Gastrocnemius medialis (tissue), 4 donors: ENCODE data around the gene SSH3. TPM values are rescaled to one million over a fixed set of nuclear protein-coding genes. Genes with fewer than 3 reads are reported as not detected.

ENCODE experiments used
- ATAC-seq, 2 donors: fragments of 150-250 bp; one replicate each; pipeline ENCODE4 v1.9.1; 2016
- DNase-seq, 2 donors: peaks; one replicate each; pipeline ENCODE4 v3.0.0-alpha.2; 2019
- H3K27ac ChIP-seq, 4 donors: fragments of 200-600 bp; sonication (generic); 1 replicate in 1 of 4; 2 replicates in 3 of 4; pipeline ENCODE4 v1.5.1; 2016 to 2018; ENCODE audit warnings: mild to moderate bottlenecking in 2 of 4, moderate library complexity in 1 of 4
- H3K27me3 ChIP-seq, 3 donors: fragments of 200-600 bp; sonication (generic) in 2 of 3; 1 replicate in 1 of 3; 2 replicates in 2 of 3; pipeline versions ENCODE4 v1.5.1 to v1.6.0; 2016 to 2019; ENCODE audit warnings: mild to moderate bottlenecking in 1 of 3, moderate library complexity in 1 of 3
- H3K36me3 ChIP-seq, 2 donors: fragments of 200-600 bp; sonication (generic) in 1 of 2; one replicate each; pipeline ENCODE4 v1.5.1; 2017 to 2018
- H3K4me1 ChIP-seq, 2 donors: fragments of 200-600 bp; sonication (generic) in 1 of 2; one replicate each; pipeline ENCODE4 v1.5.1; 2016 to 2017; ENCODE audit warnings: mild to moderate bottlenecking in 2 of 2
- H3K4me3 ChIP-seq, 4 donors: fragments of 200-600 bp; sonication (generic) in 3 of 4; 1 replicate in 1 of 4; 2 replicates in 3 of 4; pipeline ENCODE4 v1.5.1; 2016 to 2019; ENCODE audit warnings: mild to moderate bottlenecking in 2 of 4
- H3K9me3 ChIP-seq, 3 donors: fragments of 200-600 bp; sonication (generic) in 2 of 3; 1 replicate in 1 of 3; 2 replicates in 2 of 3; pipeline ENCODE4 v1.5.1; 2016 to 2019
- POLR2A ChIP-seq, 2 donors: fragments of 450-650 bp; IDR thresholded peaks; one replicate each; pipeline ENCODE4 v1.6.1; 2017; ENCODE audit warnings: antibody characterized with exemption in 2 of 2, mild to moderate bottlenecking in 2 of 2, moderate library complexity in 2 of 2
- in situ Hi-C, 4 donors: fragments of 200-750 bp; cut with MboI; loops; one replicate each; pipeline versions ENCODE4 v1.15.0 to v1.8.0; 2017; ENCODE audit warnings: low sequenced_read_pairs in 4 of 4
- intact Hi-C: fragments of 100-400 bp; cut with DNase I; formaldehyde crosslinking; loops from one replicate; pipeline ENCODE4 v1.15.1; 2023; ENCODE audit warnings: low total_unique reads
- total RNA-seq, 4 donors: library from RNA; depleted of rRNA; stranded (reverse); fragments of >200 nt; gene quantifications; one replicate each; pipeline versions ENCODE4 v1.1.0 to v1.2.3, GENCODE V29; 2016
- TF ChIP-seq, protein P1 (sequence below), 5 experiments: fragments of 450-650 bp in 3 of 5; fragments of 200-600 bp in 2 of 5; sonication (generic) in 2 of 5; IDR thresholded peaks in 4 of 5; conservative IDR thresholded peaks in 1 of 5; 1 replicate in 4 of 5; 2 replicates in 1 of 5; pipeline ENCODE4 v1.5.1; 2016 to 2019; ENCODE audit warnings: antibody characterized with exemption in 5 of 5, mild to moderate bottlenecking in 3 of 5, moderate library complexity in 3 of 5

SSH3 gene
- total RNA-seq, 4 donors from 2014 or later = 7.9 to 16.3 (median 11.9) TPM

DNA sequence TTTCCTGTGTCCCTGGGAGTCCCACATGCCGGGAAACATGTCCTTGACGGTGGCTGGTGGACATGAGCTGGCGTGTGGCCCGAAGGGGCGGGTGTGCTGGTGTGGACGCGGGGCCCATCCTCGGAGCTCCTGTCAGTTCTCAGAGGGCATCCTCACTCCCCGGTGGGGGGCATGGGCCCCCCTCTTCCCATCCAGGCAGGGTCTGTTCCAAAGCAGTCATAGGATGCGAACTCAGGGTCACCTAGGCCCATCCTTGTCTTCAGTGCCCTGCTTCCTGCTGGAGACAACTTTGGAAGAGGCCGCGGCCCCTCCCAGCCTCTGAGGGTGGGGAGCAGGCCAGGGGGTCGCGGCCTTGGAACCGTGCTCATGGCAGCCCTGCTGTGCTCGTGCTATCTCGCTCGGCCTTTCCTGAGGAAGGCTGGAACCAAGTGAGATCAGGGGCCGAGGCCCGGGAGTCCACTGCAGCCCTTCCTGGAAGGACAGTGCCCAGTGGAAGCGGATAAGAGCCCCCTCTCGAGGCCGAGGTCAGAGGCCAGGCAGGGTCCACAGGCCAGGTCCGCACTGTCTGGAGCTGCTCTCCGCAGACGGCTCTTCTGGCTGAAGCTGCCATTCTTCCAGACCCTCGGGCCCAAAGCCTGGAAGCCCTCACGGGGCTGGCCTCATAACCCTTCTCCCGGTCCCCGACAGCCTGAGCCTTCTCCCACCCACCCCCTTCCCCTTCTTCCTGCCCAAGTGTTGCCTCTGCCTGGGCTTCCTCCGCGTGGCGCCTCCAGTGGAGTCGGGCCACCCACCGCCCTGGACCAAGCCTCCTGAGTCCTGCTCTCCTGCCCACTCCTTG lies 28.3 kb upstream of the SSH3 start:
- no peak for TF ChIP-seq POLR2A (IDR thresholded peaks at IDR 0.05)
- TF ChIP-seq, protein P1, sequence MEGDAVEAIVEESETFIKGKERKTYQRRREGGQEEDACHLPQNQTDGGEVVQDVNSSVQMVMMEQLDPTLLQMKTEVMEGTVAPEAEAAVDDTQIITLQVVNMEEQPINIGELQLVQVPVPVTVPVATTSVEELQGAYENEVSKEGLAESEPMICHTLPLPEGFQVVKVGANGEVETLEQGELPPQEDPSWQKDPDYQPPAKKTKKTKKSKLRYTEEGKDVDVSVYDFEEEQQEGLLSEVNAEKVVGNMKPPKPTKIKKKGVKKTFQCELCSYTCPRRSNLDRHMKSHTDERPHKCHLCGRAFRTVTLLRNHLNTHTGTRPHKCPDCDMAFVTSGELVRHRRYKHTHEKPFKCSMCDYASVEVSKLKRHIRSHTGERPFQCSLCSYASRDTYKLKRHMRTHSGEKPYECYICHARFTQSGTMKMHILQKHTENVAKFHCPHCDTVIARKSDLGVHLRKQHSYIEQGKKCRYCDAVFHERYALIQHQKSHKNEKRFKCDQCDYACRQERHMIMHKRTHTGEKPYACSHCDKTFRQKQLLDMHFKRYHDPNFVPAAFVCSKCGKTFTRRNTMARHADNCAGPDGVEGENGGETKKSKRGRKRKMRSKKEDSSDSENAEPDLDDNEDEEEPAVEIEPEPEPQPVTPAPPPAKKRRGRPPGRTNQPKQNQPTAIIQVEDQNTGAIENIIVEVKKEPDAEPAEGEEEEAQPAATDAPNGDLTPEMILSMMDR (IDR thresholded peaks at IDR 0.05 in 4 of 5, conservative IDR thresholded peaks at IDR 0.05 in 1 of 5) = no peak
- H3K9me3 ChIP-seq = no peaks in the 10 kb centered on the region
- H3K4me1 ChIP-seq = peaks cover 83 to 84% of the 10 kb centered on the region in 2 donors
- no peak for ATAC-seq
- peak overlapping the region in 1 of 4 donors; percentile 17 for H3K4me3 ChIP-seq
- H3K36me3 ChIP-seq = peaks cover 0 to 11% of the 10 kb centered on the region in 2 donors
- in situ Hi-C loops = loop anchor here in 1 of 4 donors (5.0 kb wide), 1 partner anchor 42 kb away; no protein-coding TSS in a partner anchor
- DNase-seq = peak in 1 of 2 donors; percentile 26
- intact Hi-C loops = no loop called here
- H3K27me3 ChIP-seq = no peaks in the 10 kb centered on the region
- H3K27ac ChIP-seq = peak overlapping the region; percentile 65 to 89 (median 83)

GRCh38 chr11:67275606-67276409 lies 27.5 kb upstream of the SSH3 start:
- no peak for ATAC-seq
- TF ChIP-seq POLR2A (IDR thresholded peaks at IDR 0.05) = no peak
- TF ChIP-seq, protein P1 (IDR thresholded peaks at IDR 0.05 in 4 of 5, conservative IDR thresholded peaks at IDR 0.05 in 1 of 5) = no peak
- H3K36me3 ChIP-seq = peaks cover 0 to 19% of the 10 kb centered on the region in 2 donors
- peaks cover 74 to 75% of the 10 kb centered on the region in 2 donors for H3K4me1 ChIP-seq
- H3K9me3 ChIP-seq = no peaks in the 10 kb centered on the region
- no peak overlapping the region for H3K4me3 ChIP-seq
- DNase-seq = peak in 1 of 2 donors; percentile 10
- H3K27me3 ChIP-seq = no peaks in the 10 kb centered on the region
- H3K27ac ChIP-seq = peak overlapping the region; percentile 79 to 89 (median 87)
- intact Hi-C loops = no loop called here
- in situ Hi-C loops = loop anchor here in 1 of 4 donors (5.0 kb wide), 1 partner anchor 41 kb away; no protein-coding TSS in a partner anchor

DNA sequence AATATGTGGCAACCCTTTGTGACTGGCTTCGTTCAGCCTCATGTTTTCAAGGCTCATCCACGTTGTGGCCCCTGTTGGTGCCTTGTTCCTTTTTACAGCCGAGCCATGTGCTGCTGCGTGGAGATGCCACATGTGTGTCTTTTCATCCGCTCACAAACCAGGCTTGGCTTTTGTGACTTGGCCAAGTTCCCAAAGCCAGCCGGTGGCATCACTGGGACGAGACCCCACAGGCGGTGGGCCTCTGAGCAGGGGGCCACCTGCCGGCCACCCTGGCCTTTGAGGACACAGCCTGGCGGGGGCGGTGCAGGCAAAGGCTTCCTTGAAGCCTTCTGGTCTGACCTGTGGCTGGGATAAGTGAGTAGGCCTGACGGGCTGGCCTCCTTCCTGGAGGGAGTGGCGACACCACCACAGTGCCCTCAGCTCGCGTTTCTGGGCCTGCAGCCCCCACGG lies 26.5 kb upstream of the SSH3 start:
- Histone ChIP-seq H3K4me1 (peaks cover 64 to 66% of the 10 kb centered on the region in 2 donors), H3K27ac (peak overlapping the region; percentile 79 to 89 (median 87)), H3K27me3 (no peaks in the 10 kb centered on the region), H3K9me3 (no peaks in the 10 kb centered on the region), H3K4me3 (peak overlapping the region; percentile 45 to 59 (median 50)), H3K36me3 (peaks cover 0 to 29% of the 10 kb centered on the region in 2 donors)
- DNase-seq (no peak), ATAC-seq (peak; percentile 35 to 65)
- in situ Hi-C loops (loop anchor here in 1 of 4 donors (5.0 kb wide), 1 partner anchor 40 kb away; no protein-coding TSS in a partner anchor), intact Hi-C loops (no loop called here)
- TF ChIP-seq, protein P1 (IDR thresholded peaks at IDR 0.05 in 4 of 5, conservative IDR thresholded peaks at IDR 0.05 in 1 of 5) = peak in 4 of 5 experiments; percentile 23 to 46 (median 35)
- no peak for TF ChIP-seq POLR2A (IDR thresholded peaks at IDR 0.05)

GRCh38 chr11:67277231-67277961 lies 25.9 kb upstream of the SSH3 start:
- Histone ChIP-seq H3K9me3 (no peaks in the 10 kb centered on the region), H3K4me1 (peaks cover 59 to 60% of the 10 kb centered on the region in 2 donors), H3K27me3 (no peaks in the 10 kb centered on the region), H3K36me3 (peaks cover 0 to 35% of the 10 kb centered on the region in 2 donors), H3K27ac (peak overlapping the region; percentile 79 to 89 (median 87)), H3K4me3 (peak overlapping the region; percentile 45 to 59 (median 50))
- peak; percentile 24 to 59 for TF ChIP-seq POLR2A (IDR thresholded peaks at IDR 0.05)
- TF ChIP-seq, protein P1 (IDR thresholded peaks at IDR 0.05 in 4 of 5, conservative IDR thresholded peaks at IDR 0.05 in 1 of 5) = no peak
- DNase-seq (peak; percentile 70 to 85), ATAC-seq (peak; percentile 81 to 83)
- in situ Hi-C loops (loop anchor here in 1 of 4 donors (5.0 kb wide), 1 partner anchor 40 kb away; no protein-coding TSS in a partner anchor), intact Hi-C loops (no loop called here)
